ENCODE results near the gene ADCK2.

The ADCK2 gene

DNA sequence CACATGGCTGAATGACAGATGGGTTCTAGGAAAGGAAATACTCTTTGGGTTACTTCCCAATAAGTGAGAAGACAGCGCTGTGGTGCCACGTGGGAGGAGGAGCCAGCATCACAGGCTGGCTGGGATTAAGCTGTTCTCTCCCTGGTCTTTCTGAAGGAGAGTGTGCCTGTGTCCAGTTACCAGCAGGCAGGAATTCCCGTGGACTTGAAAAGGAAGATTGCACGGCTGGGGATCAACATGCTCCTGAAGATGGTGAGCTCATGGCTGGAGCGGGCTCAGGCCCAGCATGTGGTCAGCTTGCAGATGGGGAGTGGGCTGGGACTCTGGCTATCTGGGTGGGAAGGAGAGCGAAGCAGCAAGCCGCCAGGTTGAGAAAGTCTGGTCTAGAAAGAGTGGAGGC, 8.1 kb downstream of the ADCK2 start:
- no peaks in the 10 kb centered on the region for H3K27me3 ChIP-seq (ENCODE audit: insufficient read depth, low read length)
- no peak for TF ChIP-seq EZH2 (IDR thresholded peaks at IDR 0.05; ENCODE audit: borderline replicate concordance, low read length)
- TF ChIP-seq, protein P1, sequence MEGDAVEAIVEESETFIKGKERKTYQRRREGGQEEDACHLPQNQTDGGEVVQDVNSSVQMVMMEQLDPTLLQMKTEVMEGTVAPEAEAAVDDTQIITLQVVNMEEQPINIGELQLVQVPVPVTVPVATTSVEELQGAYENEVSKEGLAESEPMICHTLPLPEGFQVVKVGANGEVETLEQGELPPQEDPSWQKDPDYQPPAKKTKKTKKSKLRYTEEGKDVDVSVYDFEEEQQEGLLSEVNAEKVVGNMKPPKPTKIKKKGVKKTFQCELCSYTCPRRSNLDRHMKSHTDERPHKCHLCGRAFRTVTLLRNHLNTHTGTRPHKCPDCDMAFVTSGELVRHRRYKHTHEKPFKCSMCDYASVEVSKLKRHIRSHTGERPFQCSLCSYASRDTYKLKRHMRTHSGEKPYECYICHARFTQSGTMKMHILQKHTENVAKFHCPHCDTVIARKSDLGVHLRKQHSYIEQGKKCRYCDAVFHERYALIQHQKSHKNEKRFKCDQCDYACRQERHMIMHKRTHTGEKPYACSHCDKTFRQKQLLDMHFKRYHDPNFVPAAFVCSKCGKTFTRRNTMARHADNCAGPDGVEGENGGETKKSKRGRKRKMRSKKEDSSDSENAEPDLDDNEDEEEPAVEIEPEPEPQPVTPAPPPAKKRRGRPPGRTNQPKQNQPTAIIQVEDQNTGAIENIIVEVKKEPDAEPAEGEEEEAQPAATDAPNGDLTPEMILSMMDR (IDR thresholded peaks at IDR 0.05; ENCODE audit: low read length): no peak
- peaks cover 21% of the 10 kb centered on the region for H3K4me1 ChIP-seq (ENCODE audit: insufficient read depth, low read length, severe bottlenecking)
- H3F3A ChIP-seq (ENCODE audit: insufficient read depth, low read length): 0 out of 2 replicates have a peak, but pooled peaks cover 2% of the 10 kb centered on the region
- H3K9me3 ChIP-seq (ENCODE audit: low read length): no peaks in the 10 kb centered on the region
- H3K4me2 ChIP-seq (ENCODE audit: low read length): no peak overlapping the region
- H3K9ac ChIP-seq (ENCODE audit: low read length): no peak overlapping the region
- peaks cover 66% of the 10 kb centered on the region for H3K36me3 ChIP-seq (ENCODE audit: insufficient read depth, low read length)
- H3K27ac ChIP-seq (ENCODE audit: low read depth, low read length, poor library complexity, severe bottlenecking): no peak overlapping the region
- H3K9me2 ChIP-seq (ENCODE audit: low read depth, low read length): no peaks in the 10 kb centered on the region
- no peak overlapping the region for H2AFZ ChIP-seq (ENCODE audit: low read length)
- no peak overlapping the region for H3K4me3 ChIP-seq (ENCODE audit: low read depth, low read length, poor library complexity, severe bottlenecking)
- no peaks in the 10 kb centered on the region for H4K20me1 ChIP-seq (ENCODE audit: insufficient read depth, low read length)
- H3K79me2 ChIP-seq (ENCODE audit: insufficient read depth, low read length): no peaks in the 10 kb centered on the region

DNA sequence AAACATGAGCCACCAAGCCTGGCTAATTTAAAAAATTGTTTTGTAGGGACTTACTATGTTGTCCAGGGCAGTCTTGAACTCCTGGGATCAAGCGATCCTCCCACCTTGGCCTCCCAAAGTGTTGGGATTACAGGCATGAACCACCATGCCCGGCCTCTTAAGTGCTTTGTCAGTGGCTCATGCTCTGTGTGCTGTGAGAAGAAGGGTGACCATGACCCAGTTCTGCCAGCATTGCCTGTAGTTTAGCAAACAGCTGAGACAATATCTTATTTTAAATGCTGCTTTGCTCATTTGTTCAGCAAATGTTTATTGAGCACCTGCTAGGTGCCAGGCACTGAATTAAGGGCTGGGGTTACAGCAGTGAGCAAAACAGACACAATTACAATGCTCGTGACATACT, 9.0 kb downstream of the ADCK2 start:
- no peaks in the 10 kb centered on the region for H3K27me3 ChIP-seq (ENCODE audit: insufficient read depth, low read length)
- peaks cover 71% of the 10 kb centered on the region for H3K36me3 ChIP-seq (ENCODE audit: insufficient read depth, low read length)
- H4K20me1 ChIP-seq (ENCODE audit: insufficient read depth, low read length): no peaks in the 10 kb centered on the region
- peaks cover 12% of the 10 kb centered on the region for H3K4me1 ChIP-seq (ENCODE audit: insufficient read depth, low read length, severe bottlenecking)
- H3K4me3 ChIP-seq (ENCODE audit: low read depth, low read length, poor library complexity, severe bottlenecking): no peak overlapping the region
- no peaks in the 10 kb centered on the region for H3K79me2 ChIP-seq (ENCODE audit: insufficient read depth, low read length)
- H3K4me2 ChIP-seq (ENCODE audit: low read length): no peak overlapping the region
- H3K9me2 ChIP-seq (ENCODE audit: low read depth, low read length): no peaks in the 10 kb centered on the region
- TF ChIP-seq EZH2 (IDR thresholded peaks at IDR 0.05; ENCODE audit: borderline replicate concordance, low read length): no peak
- TF ChIP-seq, protein P1 (IDR thresholded peaks at IDR 0.05; ENCODE audit: low read length): no peak
- H3K9me3 ChIP-seq (ENCODE audit: low read length): no peaks in the 10 kb centered on the region
- H3F3A ChIP-seq (ENCODE audit: insufficient read depth, low read length): no peaks in the 10 kb centered on the region
- no peak overlapping the region for H3K27ac ChIP-seq (ENCODE audit: low read depth, low read length, poor library complexity, severe bottlenecking)
- H2AFZ ChIP-seq (ENCODE audit: low read length): no peak overlapping the region
- no peak overlapping the region for H3K9ac ChIP-seq (ENCODE audit: low read length)

DNA sequence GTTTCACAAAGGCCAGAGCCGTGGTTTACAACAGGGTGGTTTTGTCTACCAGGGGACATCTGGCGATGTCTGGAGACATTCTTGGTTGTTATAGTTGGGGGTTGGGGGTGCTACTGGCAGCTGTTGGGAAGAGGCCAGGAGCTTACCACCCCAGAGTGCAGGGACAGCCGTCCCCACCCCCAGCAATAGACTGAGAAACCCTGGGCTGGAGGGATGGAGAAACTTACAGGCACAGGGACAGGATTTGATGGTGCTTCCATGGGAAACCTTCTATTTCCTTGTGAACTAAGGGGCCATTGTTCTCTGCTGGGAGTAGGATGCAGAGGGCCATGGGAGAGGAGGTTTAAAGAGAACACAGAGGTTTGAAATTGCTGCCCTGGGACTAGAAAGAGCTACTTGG, 10.9 kb downstream of the ADCK2 start:
- Histone ChIP-seq H3F3A (ENCODE audit: insufficient read depth, low read length) (no peaks in the 10 kb centered on the region), H3K27me3 (ENCODE audit: insufficient read depth, low read length) (no peaks in the 10 kb centered on the region), H3K4me3 (ENCODE audit: low read depth, low read length, poor library complexity, severe bottlenecking) (no peak overlapping the region), H3K9me3 (ENCODE audit: low read length) (no peaks in the 10 kb centered on the region), H3K9me2 (ENCODE audit: low read depth, low read length) (no peaks in the 10 kb centered on the region), H3K4me2 (ENCODE audit: low read length) (no peak overlapping the region), H3K9ac (ENCODE audit: low read length) (no peak overlapping the region), H3K27ac (ENCODE audit: low read depth, low read length, poor library complexity, severe bottlenecking) (no peak overlapping the region), H3K79me2 (ENCODE audit: insufficient read depth, low read length) (no peaks in the 10 kb centered on the region), H3K4me1 (ENCODE audit: insufficient read depth, low read length, severe bottlenecking) (no peaks in the 10 kb centered on the region), H3K36me3 (ENCODE audit: insufficient read depth, low read length) (peaks cover 76% of the 10 kb centered on the region), H2AFZ (ENCODE audit: low read length) (no peak overlapping the region), H4K20me1 (ENCODE audit: insufficient read depth, low read length) (no peaks in the 10 kb centered on the region)
- no peak for TF ChIP-seq EZH2 (IDR thresholded peaks at IDR 0.05; ENCODE audit: borderline replicate concordance, low read length)
- TF ChIP-seq, protein P1 (IDR thresholded peaks at IDR 0.05; ENCODE audit: low read length): no peak
